ENCODE data around the gene PRICKLE1. TPM values are rescaled to one million over a fixed set of nuclear protein-coding genes. Genes with fewer than 3 reads are reported as not detected.

Gene PRICKLE1
- total and polyA plus RNA-seq, 2 experiments from 2014 or later: 7.7 to 51.7 TPM

DNA sequence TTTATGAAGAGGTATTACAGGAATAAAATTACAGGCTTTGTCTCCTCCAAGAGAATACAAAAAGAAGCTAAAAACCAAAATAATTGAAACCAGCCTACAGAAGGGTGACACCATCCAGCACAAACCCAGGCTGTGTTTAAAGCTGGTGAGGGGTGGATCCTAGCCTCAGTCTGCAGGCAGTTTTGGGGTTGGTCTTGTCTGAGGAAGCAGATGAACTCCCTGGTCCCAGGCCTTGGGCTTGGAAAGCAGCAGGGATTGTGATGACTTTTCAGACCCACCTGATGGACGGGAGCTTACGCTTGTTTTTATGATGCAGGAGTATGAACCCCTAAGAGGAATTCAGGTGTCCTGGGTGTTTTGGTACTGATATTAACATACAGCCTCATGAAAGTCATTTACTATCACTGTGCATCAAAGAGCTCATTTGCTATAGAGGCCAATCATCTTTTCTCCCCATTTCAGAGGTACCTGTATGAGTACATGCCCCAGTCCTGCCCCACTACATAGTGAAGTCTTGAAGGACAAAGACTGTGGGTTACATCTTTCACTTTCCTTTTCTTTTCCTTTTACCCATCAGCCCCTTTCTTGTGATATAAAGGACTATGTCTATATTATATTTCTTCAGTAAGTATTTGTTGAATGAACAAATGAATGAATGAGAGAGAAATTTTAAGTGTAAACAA, 18.1 kb downstream of the PRICKLE1 start:
- Histone ChIP-seq H3K4me2 (no peak overlapping the region), H3K27ac (ENCODE audit: low read depth) (no peak overlapping the region), H4K20me1 (replicated peaks; ENCODE audit: insufficient read depth) (no peaks in the 10 kb centered on the region), H3K79me2 (replicated peaks; ENCODE audit: insufficient read depth) (no peaks in the 10 kb centered on the region), H3K9me2 (ENCODE audit: insufficient read depth) (no peaks in the 10 kb centered on the region), H2AFZ (no peak overlapping the region), H3K36me3 (ENCODE audit: insufficient read depth) (no peaks in the 10 kb centered on the region), H3K27me3 (ENCODE audit: insufficient read depth) (peaks cover 3% of the 10 kb centered on the region; the same call in 1 of the 2 replicates), H3F3A (replicated peaks; ENCODE audit: low read depth) (no peaks in the 10 kb centered on the region; the same call in 1 of the 2 replicates), H3K4me3 (no peak overlapping the region), H3K4me1 (ENCODE audit: insufficient read depth) (peaks cover 13% of the 10 kb centered on the region)
- Mint-ChIP-seq H3K4me1 (peaks cover 29% of the 10 kb centered on the region), H3K9me3 (peaks cover 7% of the 10 kb centered on the region; the same call in 2 of the 3 replicates), H3K27me3 (ENCODE audit: insufficient read depth, low read depth, poor library complexity) (peaks cover 2% of the 10 kb centered on the region), H3K4me3 (no peak overlapping the region), H3K27ac (no peak overlapping the region), H3K36me3 (ENCODE audit: low read depth) (peaks cover 6% of the 10 kb centered on the region; the same call in 2 of the 3 replicates)
- peak; percentile 23 for DNase-seq (ENCODE audit: low spot score)
- ATAC-seq: peak; percentile 64
- TF ChIP-seq POLR2AphosphoS5 (IDR thresholded peaks at IDR 0.05; ENCODE audit: low read depth): no peak
- TF ChIP-seq EZH2phosphoT487 (IDR thresholded peaks at IDR 0.05; ENCODE audit: unreplicated experiment): no peak
- TF ChIP-seq, protein P1, sequence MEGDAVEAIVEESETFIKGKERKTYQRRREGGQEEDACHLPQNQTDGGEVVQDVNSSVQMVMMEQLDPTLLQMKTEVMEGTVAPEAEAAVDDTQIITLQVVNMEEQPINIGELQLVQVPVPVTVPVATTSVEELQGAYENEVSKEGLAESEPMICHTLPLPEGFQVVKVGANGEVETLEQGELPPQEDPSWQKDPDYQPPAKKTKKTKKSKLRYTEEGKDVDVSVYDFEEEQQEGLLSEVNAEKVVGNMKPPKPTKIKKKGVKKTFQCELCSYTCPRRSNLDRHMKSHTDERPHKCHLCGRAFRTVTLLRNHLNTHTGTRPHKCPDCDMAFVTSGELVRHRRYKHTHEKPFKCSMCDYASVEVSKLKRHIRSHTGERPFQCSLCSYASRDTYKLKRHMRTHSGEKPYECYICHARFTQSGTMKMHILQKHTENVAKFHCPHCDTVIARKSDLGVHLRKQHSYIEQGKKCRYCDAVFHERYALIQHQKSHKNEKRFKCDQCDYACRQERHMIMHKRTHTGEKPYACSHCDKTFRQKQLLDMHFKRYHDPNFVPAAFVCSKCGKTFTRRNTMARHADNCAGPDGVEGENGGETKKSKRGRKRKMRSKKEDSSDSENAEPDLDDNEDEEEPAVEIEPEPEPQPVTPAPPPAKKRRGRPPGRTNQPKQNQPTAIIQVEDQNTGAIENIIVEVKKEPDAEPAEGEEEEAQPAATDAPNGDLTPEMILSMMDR (conservative IDR thresholded peaks at IDR 0.05; ENCODE audit: low read depth in 2 of 2): no peak
- TF ChIP-seq NANOG (IDR thresholded peaks at IDR 0.05; ENCODE audit: borderline replicate concordance): no peak

DNA sequence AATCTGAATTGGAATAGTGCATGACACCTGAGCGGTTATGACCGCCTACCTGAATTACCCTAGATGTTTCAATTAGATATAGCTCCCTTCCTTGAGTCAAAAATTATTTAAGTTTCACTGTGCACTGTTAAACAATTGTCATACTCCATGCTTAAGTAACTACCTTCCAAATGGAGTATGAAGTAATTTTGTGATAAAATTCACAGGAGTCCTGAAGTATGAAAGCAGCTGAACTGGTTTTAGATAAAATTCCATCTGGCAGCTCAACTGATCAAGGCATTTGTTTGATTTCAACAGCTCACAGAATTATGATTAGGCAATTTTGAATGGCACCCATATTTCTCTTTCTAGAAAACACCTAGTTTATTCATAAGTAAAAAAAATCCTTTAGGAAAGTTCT, 19.5 kb downstream of the PRICKLE1 start:
- H3K27me3 Mint-ChIP-seq (ENCODE audit: insufficient read depth, low read depth, poor library complexity): peaks cover 2% of the 10 kb centered on the region
- Histone ChIP-seq H3K36me3 (ENCODE audit: insufficient read depth) (no peaks in the 10 kb centered on the region), H3K27me3 (ENCODE audit: insufficient read depth) (peaks cover 9% of the 10 kb centered on the region; the same call in 1 of the 2 replicates), H3K9me2 (ENCODE audit: insufficient read depth) (no peaks in the 10 kb centered on the region), H3K4me3 (no peak overlapping the region), H2AFZ (no peak overlapping the region), H3K4me2 (no peak overlapping the region), H4K20me1 (replicated peaks; ENCODE audit: insufficient read depth) (no peaks in the 10 kb centered on the region), H3K27ac (ENCODE audit: low read depth) (no peak overlapping the region), H3K79me2 (replicated peaks; ENCODE audit: insufficient read depth) (no peaks in the 10 kb centered on the region), H3F3A (replicated peaks; ENCODE audit: low read depth) (no peaks in the 10 kb centered on the region), H3K4me1 (ENCODE audit: insufficient read depth) (peaks cover 11% of the 10 kb centered on the region)
- no peak overlapping the region for H3K4me3 Mint-ChIP-seq
- peaks cover 31% of the 10 kb centered on the region for H3K4me1 Mint-ChIP-seq
- peaks cover 7% of the 10 kb centered on the region; the same call in 2 of the 3 replicates for H3K9me3 Mint-ChIP-seq
- ATAC-seq: no peak
- DNase-seq (ENCODE audit: low spot score): no peak
- no peak overlapping the region for H3K27ac Mint-ChIP-seq
- peaks cover 6% of the 10 kb centered on the region; the same call in 2 of the 3 replicates for H3K36me3 Mint-ChIP-seq (ENCODE audit: low read depth)
- TF ChIP-seq ZNF331 (CRISPR knock-in tag; IDR thresholded peaks at IDR 0.05; ENCODE audit: low read depth) (no peak), EZH2phosphoT487 (IDR thresholded peaks at IDR 0.05; ENCODE audit: unreplicated experiment) (no peak), JUNB (IDR thresholded peaks at IDR 0.05; ENCODE audit: unreplicated experiment) (no peak), NANOG (IDR thresholded peaks at IDR 0.05; ENCODE audit: borderline replicate concordance) (no peak), EZH2 (IDR thresholded peaks at IDR 0.05; ENCODE audit: low read depth, unreplicated experiment) (no peak)
- TF ChIP-seq, protein P1 (conservative IDR thresholded peaks at IDR 0.05; ENCODE audit: low read depth in 2 of 2): no peak
- TF ChIP-seq, protein P2, sequence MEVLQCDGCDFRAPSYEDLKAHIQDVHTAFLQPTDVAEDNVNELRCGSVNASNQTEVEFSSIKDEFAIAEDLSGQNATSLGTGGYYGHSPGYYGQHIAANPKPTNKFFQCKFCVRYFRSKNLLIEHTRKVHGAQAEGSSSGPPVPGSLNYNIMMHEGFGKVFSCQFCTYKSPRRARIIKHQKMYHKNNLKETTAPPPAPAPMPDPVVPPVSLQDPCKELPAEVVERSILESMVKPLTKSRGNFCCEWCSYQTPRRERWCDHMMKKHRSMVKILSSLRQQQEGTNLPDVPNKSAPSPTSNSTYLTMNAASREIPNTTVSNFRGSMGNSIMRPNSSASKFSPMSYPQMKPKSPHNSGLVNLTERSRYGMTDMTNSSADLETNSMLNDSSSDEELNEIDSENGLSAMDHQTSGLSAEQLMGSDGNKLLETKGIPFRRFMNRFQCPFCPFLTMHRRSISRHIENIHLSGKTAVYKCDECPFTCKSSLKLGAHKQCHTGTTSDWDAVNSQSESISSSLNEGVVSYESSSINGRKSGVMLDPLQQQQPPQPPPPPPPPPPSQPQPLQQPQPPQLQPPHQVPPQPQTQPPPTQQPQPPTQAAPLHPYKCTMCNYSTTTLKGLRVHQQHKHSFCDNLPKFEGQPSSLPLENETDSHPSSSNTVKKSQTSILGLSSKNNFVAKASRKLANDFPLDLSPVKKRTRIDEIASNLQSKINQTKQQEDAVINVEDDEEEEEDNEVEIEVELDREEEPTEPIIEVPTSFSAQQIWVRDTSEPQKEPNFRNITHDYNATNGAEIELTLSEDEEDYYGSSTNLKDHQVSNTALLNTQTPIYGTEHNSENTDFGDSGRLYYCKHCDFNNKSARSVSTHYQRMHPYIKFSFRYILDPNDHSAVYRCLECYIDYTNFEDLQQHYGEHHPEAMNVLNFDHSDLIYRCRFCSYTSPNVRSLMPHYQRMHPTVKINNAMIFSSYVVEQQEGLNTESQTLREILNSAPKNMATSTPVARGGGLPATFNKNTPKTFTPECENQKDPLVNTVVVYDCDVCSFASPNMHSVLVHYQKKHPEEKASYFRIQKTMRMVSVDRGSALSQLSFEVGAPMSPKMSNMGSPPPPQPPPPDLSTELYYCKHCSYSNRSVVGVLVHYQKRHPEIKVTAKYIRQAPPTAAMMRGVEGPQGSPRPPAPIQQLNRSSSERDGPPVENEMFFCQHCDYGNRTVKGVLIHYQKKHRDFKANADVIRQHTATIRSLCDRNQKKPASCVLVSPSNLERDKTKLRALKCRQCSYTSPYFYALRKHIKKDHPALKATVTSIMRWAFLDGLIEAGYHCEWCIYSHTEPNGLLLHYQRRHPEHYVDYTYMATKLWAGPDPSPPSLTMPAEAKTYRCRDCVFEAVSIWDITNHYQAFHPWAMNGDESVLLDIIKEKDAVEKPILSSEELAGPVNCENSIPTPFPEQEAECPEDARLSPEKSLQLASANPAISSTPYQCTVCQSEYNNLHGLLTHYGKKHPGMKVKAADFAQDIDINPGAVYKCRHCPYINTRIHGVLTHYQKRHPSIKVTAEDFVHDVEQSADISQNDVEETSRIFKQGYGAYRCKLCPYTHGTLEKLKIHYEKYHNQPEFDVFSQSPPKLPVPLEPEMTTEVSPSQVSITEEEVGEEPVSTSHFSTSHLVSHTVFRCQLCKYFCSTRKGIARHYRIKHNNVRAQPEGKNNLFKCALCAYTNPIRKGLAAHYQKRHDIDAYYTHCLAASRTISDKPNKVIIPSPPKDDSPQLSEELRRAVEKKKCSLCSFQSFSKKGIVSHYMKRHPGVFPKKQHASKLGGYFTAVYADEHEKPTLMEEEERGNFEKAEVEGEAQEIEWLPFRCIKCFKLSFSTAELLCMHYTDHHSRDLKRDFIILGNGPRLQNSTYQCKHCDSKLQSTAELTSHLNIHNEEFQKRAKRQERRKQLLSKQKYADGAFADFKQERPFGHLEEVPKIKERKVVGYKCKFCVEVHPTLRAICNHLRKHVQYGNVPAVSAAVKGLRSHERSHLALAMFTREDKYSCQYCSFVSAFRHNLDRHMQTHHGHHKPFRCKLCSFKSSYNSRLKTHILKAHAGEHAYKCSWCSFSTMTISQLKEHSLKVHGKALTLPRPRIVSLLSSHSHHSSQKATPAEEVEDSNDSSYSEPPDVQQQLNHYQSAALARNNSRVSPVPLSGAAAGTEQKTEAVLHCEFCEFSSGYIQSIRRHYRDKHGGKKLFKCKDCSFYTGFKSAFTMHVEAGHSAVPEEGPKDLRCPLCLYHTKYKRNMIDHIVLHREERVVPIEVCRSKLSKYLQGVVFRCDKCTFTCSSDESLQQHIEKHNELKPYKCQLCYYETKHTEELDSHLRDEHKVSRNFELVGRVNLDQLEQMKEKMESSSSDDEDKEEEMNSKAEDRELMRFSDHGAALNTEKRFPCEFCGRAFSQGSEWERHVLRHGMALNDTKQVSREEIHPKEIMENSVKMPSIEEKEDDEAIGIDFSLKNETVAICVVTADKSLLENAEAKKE (CRISPR knock-in tag; IDR thresholded peaks at IDR 0.05): no peak
- TF ChIP-seq, protein P3, sequence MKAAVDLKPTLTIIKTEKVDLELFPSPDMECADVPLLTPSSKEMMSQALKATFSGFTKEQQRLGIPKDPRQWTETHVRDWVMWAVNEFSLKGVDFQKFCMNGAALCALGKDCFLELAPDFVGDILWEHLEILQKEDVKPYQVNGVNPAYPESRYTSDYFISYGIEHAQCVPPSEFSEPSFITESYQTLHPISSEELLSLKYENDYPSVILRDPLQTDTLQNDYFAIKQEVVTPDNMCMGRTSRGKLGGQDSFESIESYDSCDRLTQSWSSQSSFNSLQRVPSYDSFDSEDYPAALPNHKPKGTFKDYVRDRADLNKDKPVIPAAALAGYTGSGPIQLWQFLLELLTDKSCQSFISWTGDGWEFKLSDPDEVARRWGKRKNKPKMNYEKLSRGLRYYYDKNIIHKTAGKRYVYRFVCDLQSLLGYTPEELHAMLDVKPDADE (IDR thresholded peaks at IDR 0.05): no peak
